A549 (cell line): ENCODE data around the gene PSME3.

ENCODE experiments used
- BHLHE40 ChIP-seq: IDR thresholded peaks from 2 replicates; pipeline ENCODE4 v1.6.1; 2012; ENCODE audit warnings: low read depth, low read length, inconsistent platforms
- CBX8 ChIP-seq: fragments of 200-600 bp; sonication (generic); IDR thresholded peaks from 2 replicates; pipeline ENCODE4 v1.6.1; 2016
- POLR2A ChIP-seq: IDR thresholded peaks from 2 replicates; pipeline ENCODE4 v1.6.1; 2012; ENCODE audit warnings: mild to moderate bottlenecking, low read length
- RARB ChIP-seq: fragments of 250-450 bp; sonication (Bioruptor Pico); IDR thresholded peaks from 2 replicates; pipeline ENCODE4 v1.8.0; 2021; ENCODE audit warnings: mild to moderate bottlenecking, moderate library complexity
- RFX5 ChIP-seq: fragments of 450-650 bp; IDR thresholded peaks from 2 replicates; pipeline ENCODE4 v1.7.1; 2014; ENCODE audit warnings: antibody characterized with exemption, mild to moderate bottlenecking, moderate library complexity
- TF ChIP-seq, protein P1 (sequence below): fragments of >200 bp; sonication (Bioruptor Twin); formaldehyde crosslinking; IDR thresholded peaks from 3 replicates; pipeline ENCODE4 v1.5.1; 2016
- TF ChIP-seq, protein P2 (sequence below): IDR thresholded peaks from 2 replicates; pipeline ENCODE4 v1.6.1; 2012

DNA sequence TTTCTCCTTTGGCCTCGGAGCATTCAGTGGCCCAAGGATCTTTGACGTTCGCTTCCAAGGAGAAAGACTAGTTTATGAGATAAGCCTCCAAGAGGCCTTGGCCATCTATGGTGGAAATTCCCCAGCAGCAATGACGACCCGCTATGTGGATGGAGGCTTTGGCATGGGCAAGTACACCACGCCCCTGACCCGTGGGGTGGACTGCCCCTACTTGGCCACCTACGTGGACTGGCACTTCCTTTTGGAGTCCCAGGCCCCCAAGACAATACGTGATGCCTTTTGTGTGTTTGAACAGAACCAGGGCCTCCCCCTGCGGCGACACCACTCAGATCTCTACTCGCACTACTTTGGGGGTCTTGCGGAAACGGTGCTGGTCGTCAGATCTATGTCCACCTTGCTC, 19.2 kb downstream of the PSME3 start:
- TF ChIP-seq, protein P1, sequence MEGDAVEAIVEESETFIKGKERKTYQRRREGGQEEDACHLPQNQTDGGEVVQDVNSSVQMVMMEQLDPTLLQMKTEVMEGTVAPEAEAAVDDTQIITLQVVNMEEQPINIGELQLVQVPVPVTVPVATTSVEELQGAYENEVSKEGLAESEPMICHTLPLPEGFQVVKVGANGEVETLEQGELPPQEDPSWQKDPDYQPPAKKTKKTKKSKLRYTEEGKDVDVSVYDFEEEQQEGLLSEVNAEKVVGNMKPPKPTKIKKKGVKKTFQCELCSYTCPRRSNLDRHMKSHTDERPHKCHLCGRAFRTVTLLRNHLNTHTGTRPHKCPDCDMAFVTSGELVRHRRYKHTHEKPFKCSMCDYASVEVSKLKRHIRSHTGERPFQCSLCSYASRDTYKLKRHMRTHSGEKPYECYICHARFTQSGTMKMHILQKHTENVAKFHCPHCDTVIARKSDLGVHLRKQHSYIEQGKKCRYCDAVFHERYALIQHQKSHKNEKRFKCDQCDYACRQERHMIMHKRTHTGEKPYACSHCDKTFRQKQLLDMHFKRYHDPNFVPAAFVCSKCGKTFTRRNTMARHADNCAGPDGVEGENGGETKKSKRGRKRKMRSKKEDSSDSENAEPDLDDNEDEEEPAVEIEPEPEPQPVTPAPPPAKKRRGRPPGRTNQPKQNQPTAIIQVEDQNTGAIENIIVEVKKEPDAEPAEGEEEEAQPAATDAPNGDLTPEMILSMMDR, result no peak
- TF ChIP-seq, protein P2, sequence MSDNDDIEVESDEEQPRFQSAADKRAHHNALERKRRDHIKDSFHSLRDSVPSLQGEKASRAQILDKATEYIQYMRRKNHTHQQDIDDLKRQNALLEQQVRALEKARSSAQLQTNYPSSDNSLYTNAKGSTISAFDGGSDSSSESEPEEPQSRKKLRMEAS, result no peak
- no peak for TF ChIP-seq RFX5
- no peak for TF ChIP-seq BHLHE40
- TF ChIP-seq RARB (CRISPR knock-in tag), result no peak
- TF ChIP-seq POLR2A, result no peak
- no peak for TF ChIP-seq CBX8
